HG03342 (cell line): Measurements from ENCODE around the gene SUN2.

Experiments
- ATAC-seq: cut with Tn5 transposase; IDR thresholded peaks from one replicate; pipeline ENCODE4 v1.9.1; 2021; ENCODE audit warnings: mild to moderate bottlenecking, moderate library complexity; ENCODE audit not compliant: unreplicated experiment

Gene SUN2

GRCh38 chr22:38781033-38781432, 25.2 kb upstream of the SUN2 start:
- no peak for ATAC-seq

GRCh38 chr22:38777087-38777671, 21.4 kb upstream of the SUN2 start:
- ATAC-seq, result no peak

GRCh38 chr22:38776086-38776485, 20.3 kb upstream of the SUN2 start:
- no peak for ATAC-seq

- no peak for ATAC-seq
These were observed 19.9 kb upstream of the SUN2 start for GRCh38 chr22:38775656-38776055.

GRCh38 chr22:38774496-38775166, 18.8 kb upstream of the SUN2 start:
- ATAC-seq, result no peak

- no peak for ATAC-seq
These were observed 17.7 kb upstream of the SUN2 start for GRCh38 chr22:38773363-38773946.

- ATAC-seq, result no peak
These were observed 16.8 kb upstream of the SUN2 start for GRCh38 chr22:38772623-38772873.

- ATAC-seq, result no peak
These were observed 14.6 kb upstream of the SUN2 start for GRCh38 chr22:38770257-38770949.

GRCh38 chr22:38768036-38768435, 12.2 kb upstream of the SUN2 start:
- no peak for ATAC-seq

GRCh38 chr22:38767313-38767712, 11.5 kb upstream of the SUN2 start:
- no peak for ATAC-seq

GRCh38 chr22:38766076-38766777, 10.4 kb upstream of the SUN2 start:
- no peak for ATAC-seq

- no peak for ATAC-seq
These were observed 6.8 kb upstream of the SUN2 start for GRCh38 chr22:38762551-38762983.

GRCh38 chr22:38761202-38762162, 5.7 kb upstream of the SUN2 start:
- ATAC-seq, result no peak

GRCh38 chr22:38760477-38761201, 4.8 kb upstream of the SUN2 start:
- no peak for ATAC-seq

GRCh38 chr22:38759005-38759404, 3.2 kb upstream of the SUN2 start:
- ATAC-seq, result no peak

GRCh38 chr22:38758276-38758945, 2.6 kb upstream of the SUN2 start:
- no peak for ATAC-seq

GRCh38 chr22:38757464-38757757, 1.6 kb upstream of the SUN2 start:
- no peak for ATAC-seq

GRCh38 chr22:38756711-38757463, 1.1 kb upstream of the SUN2 start:
- no peak for ATAC-seq
